ENCODE data around the gene FAM110D.

DNA sequence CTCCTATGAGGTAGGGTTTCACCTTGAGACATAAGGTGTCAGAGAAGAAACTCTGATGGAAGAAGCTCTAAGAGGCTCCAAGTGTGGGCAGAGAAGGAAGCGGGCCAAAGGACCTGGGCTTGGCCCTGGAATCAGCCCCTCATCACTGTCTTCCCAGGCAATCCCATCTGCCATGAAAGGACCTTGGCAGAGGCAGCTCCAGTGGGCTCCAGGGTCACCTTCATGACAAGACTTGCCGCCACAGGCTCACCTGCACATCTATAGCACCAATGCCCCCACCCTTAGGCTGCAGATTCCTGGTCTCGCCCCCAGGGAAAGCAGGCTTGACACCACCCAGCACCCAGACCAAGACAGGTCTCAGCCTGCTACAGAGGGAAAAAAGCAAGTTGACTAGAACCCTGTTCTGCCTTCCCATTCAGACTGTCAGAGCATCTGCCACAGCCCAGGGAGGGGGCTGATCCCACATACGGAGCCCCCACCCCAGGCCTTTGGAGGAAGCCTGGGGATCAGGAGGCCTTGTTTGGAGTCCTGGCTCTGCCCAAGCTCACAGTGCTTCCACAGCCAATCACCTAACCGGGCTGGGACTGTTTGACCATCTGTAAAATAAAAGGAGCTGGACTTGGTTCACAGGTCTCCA is 490 bp upstream of the FAM110D start:
- TF ChIP-seq CREB1 (IDR thresholded peaks at IDR 0.05; ENCODE audit: low read depth): no peak
- TF ChIP-seq, protein P1, sequence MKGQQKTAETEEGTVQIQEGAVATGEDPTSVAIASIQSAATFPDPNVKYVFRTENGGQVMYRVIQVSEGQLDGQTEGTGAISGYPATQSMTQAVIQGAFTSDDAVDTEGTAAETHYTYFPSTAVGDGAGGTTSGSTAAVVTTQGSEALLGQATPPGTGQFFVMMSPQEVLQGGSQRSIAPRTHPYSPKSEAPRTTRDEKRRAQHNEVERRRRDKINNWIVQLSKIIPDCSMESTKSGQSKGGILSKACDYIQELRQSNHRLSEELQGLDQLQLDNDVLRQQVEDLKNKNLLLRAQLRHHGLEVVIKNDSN (IDR thresholded peaks at IDR 0.05): no peak

Data from Ishikawa (cell line).